NCI-H526 (cell line): Measurements from ENCODE around the gene TCP10L.
"Not testable (repeated sequence)": the region's sequence is repeated elsewhere in the genome, so short reads cannot be mapped to it uniquely, and the experiment has no call there.

Experiments
- DNase-seq, 2 experiments: peaks; one replicate each; lab custom pipeline; 2025; lab: John Stamatoyannopoulos, UW

Gene TCP10L

GRCh38 chr21:32585970-32586369 lies 647 bp upstream of the TCP10L start:
- no peak for DNase-seq

DNA sequence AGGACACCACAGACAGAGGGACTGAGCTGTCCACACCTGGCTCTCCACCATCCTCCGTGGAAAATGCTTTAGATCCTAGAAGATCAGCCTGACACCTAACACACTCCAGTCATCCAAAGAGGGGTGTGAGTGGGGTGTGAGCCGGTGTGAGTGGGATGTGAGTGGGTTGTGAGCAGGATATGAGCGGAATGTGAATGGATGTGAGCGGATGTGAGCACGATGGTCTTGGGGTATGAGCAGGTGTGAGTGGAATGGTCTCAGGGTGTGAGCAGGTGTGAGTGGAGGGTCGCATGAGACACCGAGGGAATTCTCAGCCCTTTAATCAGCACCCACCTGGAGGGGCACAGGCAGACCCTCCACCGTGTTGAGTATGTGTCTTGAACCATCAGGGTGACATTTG lies 851 bp downstream of the TCP10L start:
- DNase-seq = no peak

DNA sequence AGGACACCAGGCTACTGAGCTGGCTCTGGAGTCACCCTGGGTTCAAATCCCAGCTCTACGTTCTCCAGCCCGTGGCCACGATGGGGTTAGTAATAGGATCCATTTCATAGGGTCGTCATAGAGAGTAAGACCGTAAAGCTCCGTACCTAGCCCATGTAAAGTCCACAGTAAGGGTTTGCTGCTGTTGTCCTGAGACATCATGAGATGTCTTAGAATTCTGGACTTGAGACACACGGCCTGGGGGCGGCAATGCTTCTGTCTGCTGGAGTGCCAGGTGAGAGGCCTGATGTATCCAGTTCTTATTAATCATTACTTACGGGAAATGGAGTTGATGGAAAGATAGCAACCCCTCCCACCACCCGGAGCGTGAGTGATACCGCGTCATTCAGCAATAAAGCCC lies 3.6 kb downstream of the TCP10L start:
- DNase-seq = no peak

DNA sequence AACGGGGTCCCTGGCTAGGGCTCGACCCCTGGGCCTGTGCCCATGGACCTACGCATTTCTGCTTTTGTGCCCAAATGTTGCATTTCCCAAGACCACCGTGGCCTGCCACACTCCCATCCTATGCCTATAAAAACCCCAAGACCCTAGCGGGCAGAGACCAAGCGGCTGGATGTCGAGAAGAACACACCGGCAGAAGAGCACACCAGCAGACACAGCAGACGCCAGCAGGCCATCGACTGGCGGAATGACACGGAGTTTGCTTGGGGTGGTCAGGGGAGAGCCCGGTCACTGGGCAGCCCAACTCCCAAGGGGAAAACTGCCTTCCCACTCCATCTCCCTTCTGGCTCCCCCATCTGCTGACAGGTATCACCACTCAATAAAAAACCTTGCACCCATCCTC lies 4.4 kb downstream of the TCP10L start:
- no peak for DNase-seq

- DNase-seq = peak in 1 of 2 experiments; percentile 51
Measured at GRCh38 chr21:32578107-32578691, 7.1 kb downstream of the TCP10L start.

GRCh38 chr21:32576011-32576410 lies 9.3 kb downstream of the TCP10L start:
- no peak for DNase-seq

DNA sequence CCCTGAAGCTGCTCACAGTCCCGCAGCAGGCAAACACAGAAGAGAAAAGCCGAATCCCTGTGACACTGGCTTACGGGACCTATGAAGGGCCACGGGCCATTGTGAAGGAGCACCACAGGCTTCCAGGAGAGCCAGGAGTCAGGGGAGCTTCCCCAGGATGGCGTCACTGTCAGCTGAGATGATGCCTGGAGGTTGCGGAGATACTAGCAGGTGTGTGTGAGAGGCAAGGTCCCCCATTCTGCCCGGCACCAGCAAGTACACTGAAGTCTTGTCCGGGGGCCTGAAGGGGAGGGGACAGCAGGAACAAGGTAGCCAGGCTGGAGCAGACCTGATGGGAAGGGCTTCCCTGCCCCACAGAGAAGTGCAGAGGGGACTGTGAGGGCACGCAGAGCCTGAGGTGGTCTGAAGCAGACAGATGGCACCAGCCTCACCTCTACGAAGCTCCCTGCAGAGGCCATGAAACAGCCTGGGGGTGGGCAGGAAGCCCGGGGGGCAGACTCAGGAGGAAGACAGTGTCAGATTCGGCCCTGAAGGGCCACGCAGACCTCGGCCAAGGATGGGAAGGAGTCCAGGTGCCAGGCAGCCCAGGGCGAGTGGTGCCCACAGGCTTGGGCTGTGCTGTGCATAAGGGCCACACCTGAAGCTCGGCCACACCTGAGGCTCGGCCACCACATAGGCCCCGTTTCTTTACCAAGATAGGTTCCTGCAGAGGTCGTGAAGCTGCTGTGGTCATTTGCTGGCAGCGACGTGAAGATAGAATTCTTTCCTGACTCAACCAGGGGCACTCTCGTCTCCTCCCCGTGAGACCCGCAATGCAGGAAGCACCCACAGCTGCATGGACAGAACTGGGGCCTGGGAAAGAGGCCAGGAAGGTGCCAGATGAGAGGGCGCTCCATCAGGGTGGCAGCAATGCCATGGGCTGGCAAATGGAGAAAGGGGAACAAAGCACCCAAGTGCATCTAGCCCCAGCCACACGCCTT lies 10.1 kb downstream of the TCP10L start:
- no peak for DNase-seq

- peak; percentile 90 to 95 for DNase-seq
Measured at GRCh38 chr21:32572574-32573420, 12.5 kb downstream of the TCP10L start.

- DNase-seq = no peak
Measured at GRCh38 chr21:32570456-32570855, 14.9 kb downstream of the TCP10L start.

DNA sequence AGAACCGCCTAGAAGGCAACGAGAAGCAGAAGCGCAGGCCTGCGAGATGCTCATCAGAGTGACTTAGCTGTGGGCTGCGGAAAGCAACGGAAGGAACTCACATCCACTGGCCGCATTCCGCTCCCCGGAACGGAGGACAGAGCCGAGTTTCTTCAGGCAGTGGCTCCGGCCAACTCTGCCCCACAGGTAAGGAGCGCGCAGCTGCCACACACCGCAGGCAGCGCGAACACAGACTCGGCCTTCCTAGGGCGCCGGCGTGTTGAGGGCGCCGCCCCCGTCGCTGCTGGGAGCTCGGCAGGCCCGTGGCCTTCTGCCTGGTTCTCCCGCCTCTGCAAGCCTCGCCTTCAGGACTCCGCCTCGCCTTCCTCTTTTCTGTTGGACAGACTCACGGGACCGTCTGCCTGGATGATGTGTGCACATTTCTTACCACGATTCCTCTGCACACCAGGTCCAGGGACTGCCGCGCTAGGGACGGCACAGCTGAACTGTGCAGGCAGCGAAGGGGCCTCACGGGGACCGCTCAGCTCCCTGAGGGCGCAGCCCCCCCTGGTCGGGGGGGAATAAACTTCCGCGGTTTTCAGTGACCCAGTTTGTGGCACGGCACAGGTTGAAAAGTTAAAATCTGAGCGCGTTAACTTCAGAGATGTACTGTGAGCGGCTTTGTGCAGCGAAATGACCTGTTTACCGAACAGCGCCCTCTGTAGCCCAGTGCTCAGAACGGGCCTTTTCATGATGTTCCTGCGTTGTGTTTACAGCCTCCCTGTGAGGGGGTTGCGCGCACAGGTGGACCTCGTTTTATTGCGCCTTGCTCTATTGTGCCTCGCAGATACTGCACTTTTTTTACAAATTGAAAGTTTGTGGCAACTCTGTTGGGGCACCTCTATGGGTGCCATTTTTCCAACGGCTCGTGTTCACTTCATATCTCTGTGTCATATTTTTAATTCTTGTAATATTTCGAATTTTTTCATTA lies 15.8 kb downstream of the TCP10L start:
- peak; percentile 69 to 91 for DNase-seq

DNA sequence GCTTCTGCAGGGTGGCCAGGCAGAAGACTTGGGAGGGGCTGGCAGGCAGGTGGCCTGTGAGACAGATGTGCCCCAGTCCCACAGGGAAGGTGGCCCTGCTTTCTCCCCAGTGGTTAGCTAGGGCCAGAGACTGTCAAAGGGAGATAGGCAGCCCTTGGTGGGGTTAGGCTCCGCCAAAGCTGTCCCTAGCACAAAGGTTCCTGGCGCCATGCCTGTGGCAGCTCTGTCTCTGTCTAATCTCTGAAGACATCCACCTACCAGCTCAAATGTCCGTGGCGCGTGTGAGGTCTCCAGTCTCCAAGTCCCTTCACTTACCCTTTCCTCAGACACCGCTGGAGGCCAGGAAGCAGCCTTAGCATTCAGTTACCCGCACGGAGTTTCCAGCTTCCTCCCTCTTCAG lies 17.7 kb downstream of the TCP10L start:
- peak; percentile 8 to 20 for DNase-seq

GRCh38 chr21:32566741-32567389 lies 18.5 kb downstream of the TCP10L start:
- DNase-seq = no peak

GRCh38 chr21:32565856-32566465 lies 19.4 kb downstream of the TCP10L start:
- DNase-seq = no peak

- DNase-seq = no peak
Measured at GRCh38 chr21:32562915-32563314, 22.4 kb downstream of the TCP10L start.

DNA sequence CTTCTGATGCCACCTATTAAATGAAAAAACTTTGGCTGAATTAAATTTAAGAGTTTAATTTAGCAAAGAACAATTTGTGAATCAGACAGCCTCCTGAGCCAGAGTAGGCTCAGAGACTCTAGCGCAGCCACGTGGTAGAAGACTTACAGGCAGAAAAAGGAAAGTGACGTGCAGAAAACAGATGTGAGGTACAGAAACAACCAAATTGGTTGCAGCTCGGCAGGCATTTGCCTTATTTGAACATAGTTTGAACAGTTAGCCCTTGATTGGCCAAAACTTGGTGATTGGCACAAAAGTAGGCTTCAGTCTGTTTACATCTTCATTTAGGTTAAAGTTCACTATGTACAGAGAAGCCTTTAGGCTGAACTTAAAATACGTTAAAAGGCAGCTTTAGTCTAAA lies 22.9 kb downstream of the TCP10L start:
- DNase-seq = no peak

GRCh38 chr21:32561476-32561875 lies 23.8 kb downstream of the TCP10L start:
- DNase-seq = not testable (repeated sequence)

DNA sequence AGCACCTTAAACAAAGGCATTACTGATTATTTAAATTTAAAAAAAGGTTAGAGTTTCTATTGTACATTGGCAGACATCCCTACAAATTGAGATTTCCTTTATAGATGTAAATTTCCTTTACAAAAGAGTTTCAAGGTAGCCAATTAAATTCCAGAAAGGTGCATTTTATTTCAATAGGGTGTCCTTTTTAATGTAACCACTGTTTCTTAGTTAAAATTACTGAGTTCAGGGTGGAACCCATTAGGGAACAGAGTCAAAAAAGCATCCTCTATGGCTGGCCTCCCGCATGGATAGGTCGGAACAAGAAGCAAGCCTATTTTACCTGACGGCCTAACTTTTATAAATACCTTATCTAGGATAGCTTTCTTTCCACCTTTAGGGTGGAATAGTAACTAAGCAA lies 24.4 kb downstream of the TCP10L start:
- DNase-seq = no peak

GRCh38 chr21:32559006-32559610 lies 26.2 kb downstream of the TCP10L start:
- DNase-seq = no peak

GRCh38 chr21:32558106-32558505 lies 27.2 kb downstream of the TCP10L start:
- DNase-seq = no peak
